Liver (tissue), 9 donors: ENCODE data around the gene FAM156A. TPM values are rescaled to one million over a fixed set of nuclear protein-coding genes. Genes with fewer than 3 reads are reported as not detected.

ENCODE experiments used
- DNase-seq: peaks from one replicate; pipeline ENCODE4 v3.0.0-alpha.2; 2017; ENCODE audit warnings: low spot score
- H3K27ac ChIP-seq, 2 donors: one replicate each; pipeline ENCODE4 v1.7.0; 2013; ENCODE audit warnings: inconsistent platforms in 2 of 2, low read length in 2 of 2, control low read depth in 1 of 2, low read depth in 1 of 2, mild to moderate bottlenecking in 1 of 2
- H3K27me3 ChIP-seq, 4 donors: one replicate each; pipeline versions ENCODE4 v1.6.1 to v1.7.0; 2013; ENCODE audit warnings: low read length in 3 of 4, inconsistent platforms in 1 of 4, mild to moderate bottlenecking in 1 of 4, moderate library complexity in 1 of 4; ENCODE audit not compliant: control insufficient read depth in 4 of 4, insufficient read depth in 4 of 4
- H3K36me3 ChIP-seq, 4 donors: one replicate each; pipeline versions ENCODE4 v1.6.1 to v1.7.0; 2013; ENCODE audit warnings: low read length in 3 of 4, mild to moderate bottlenecking in 3 of 4, low read depth in 1 of 4, moderate library complexity in 1 of 4; ENCODE audit not compliant: control insufficient read depth in 4 of 4, insufficient read depth in 3 of 4
- H3K4me1 ChIP-seq, 4 donors: one replicate each; pipeline versions ENCODE4 v1.6.1 to v1.7.0; 2013; ENCODE audit warnings: low read length in 3 of 4, mild to moderate bottlenecking in 3 of 4, moderate library complexity in 1 of 4; ENCODE audit not compliant: control insufficient read depth in 4 of 4, insufficient read depth in 4 of 4
- H3K4me3 ChIP-seq, 3 donors: one replicate each; pipeline versions ENCODE4 v1.6.1 to v1.7.0; 2013; ENCODE audit warnings: low read length in 3 of 3, control low read depth in 1 of 3, low read depth in 1 of 3, mild to moderate bottlenecking in 1 of 3
- H3K9ac ChIP-seq, 2 donors: one replicate each; pipeline ENCODE4 v1.7.0; 2013; ENCODE audit warnings: low read length in 2 of 2, mild to moderate bottlenecking in 2 of 2, moderate library complexity in 2 of 2, control low read depth in 1 of 2, low read depth in 1 of 2
- H3K9me3 ChIP-seq, 4 donors: one replicate each; pipeline versions ENCODE4 v1.6.1 to v1.7.0; 2013; ENCODE audit warnings: low read length in 3 of 4; ENCODE audit not compliant: control insufficient read depth in 4 of 4
- EGR1 ChIP-seq, 2 donors: IDR thresholded peaks; 2 replicates each; pipeline ENCODE4 v1.6.1; 2016 to 2018; ENCODE audit warnings: antibody characterized with exemption in 2 of 2, low read depth in 2 of 2
- FOXA1 ChIP-seq: IDR thresholded peaks from 2 replicates; pipeline ENCODE4 v1.6.1; 2016; ENCODE audit warnings: antibody characterized with exemption
- FOXA2 ChIP-seq: IDR thresholded peaks from 2 replicates; pipeline ENCODE4 v1.6.1; 2016; ENCODE audit warnings: antibody characterized with exemption
- GABPA ChIP-seq, 2 donors: IDR thresholded peaks in 1 of 2; conservative IDR thresholded peaks in 1 of 2; 2 replicates each; pipeline ENCODE4 v1.6.1; 2016; ENCODE audit warnings: antibody characterized with exemption in 2 of 2, mild to moderate bottlenecking in 1 of 2, moderate library complexity in 1 of 2
- HNF4A ChIP-seq, 2 donors: conservative IDR thresholded peaks; 2 replicates each; pipeline ENCODE4 v1.6.1; 2016; ENCODE audit warnings: antibody characterized with exemption in 2 of 2, mild to moderate bottlenecking in 2 of 2
- HNF4G ChIP-seq: IDR thresholded peaks from 2 replicates; pipeline ENCODE4 v1.6.1; 2016; ENCODE audit warnings: antibody characterized with exemption
- JUND ChIP-seq, 2 donors: IDR thresholded peaks; 2 replicates each; pipeline ENCODE4 v1.6.1; 2016; ENCODE audit warnings: antibody characterized with exemption in 2 of 2
- NR2F2 ChIP-seq: IDR thresholded peaks from 2 replicates; pipeline ENCODE4 v1.6.1; 2016; ENCODE audit warnings: antibody characterized with exemption
- RAD21 ChIP-seq, 2 donors: IDR thresholded peaks; 2 replicates each; pipeline ENCODE4 v1.6.1; 2016; ENCODE audit warnings: antibody characterized with exemption in 2 of 2, mild to moderate bottlenecking in 2 of 2
- RXRA ChIP-seq, 2 donors: IDR thresholded peaks; 2 replicates each; pipeline ENCODE4 v1.6.1; 2017 to 2018; ENCODE audit warnings: antibody characterized with exemption in 2 of 2, mild to moderate bottlenecking in 1 of 2
- TAF1 ChIP-seq: conservative IDR thresholded peaks from 2 replicates; pipeline ENCODE4 v1.6.1; 2016; ENCODE audit warnings: antibody characterized with exemption, mild to moderate bottlenecking
- YY1 ChIP-seq: IDR thresholded peaks from 2 replicates; pipeline ENCODE4 v1.6.1; 2016; ENCODE audit warnings: antibody characterized with exemption, mild to moderate bottlenecking
- WGBS: extraction: QIAGEN DNeasy Blood & Tissue Kit; methylation state at CpG from one replicate; pipeline ENCODE4 v1.1.7; 2013; 5-methylcytosine and 5-hydroxymethylcytosine counted together
- polyA plus RNA-seq, 2 donors: library from polyadenylated mRNA; stranded (reverse) in 1 of 2; unstranded in 1 of 2; fragments of 200-250 nt in 1 of 2; fragments of >200 nt in 1 of 2; fragmentation: Nextera tagmentation in 1 of 2; extraction: Ambion mirVana in 1 of 2; gene quantifications; one replicate each; pipeline versions ENCODE4 v1.2.1 to v1.2.3, GENCODE V29; 2013 to 2015
- total RNA-seq, 2 donors: library from RNA; depleted of rRNA; stranded (reverse); fragments of >200 nt; gene quantifications; one replicate each; pipeline ENCODE4 v1.2.3, GENCODE V29; 2014
- TF ChIP-seq, protein P1 (sequence below): IDR thresholded peaks from 2 replicates; pipeline ENCODE4 v1.6.1; 2016; ENCODE audit warnings: antibody characterized with exemption
- TF ChIP-seq, protein P2 (sequence below): IDR thresholded peaks from 2 replicates; pipeline ENCODE4 v1.6.1; 2016; ENCODE audit warnings: antibody characterized with exemption
- TF ChIP-seq, protein P3 (sequence below): IDR thresholded peaks from 2 replicates; pipeline ENCODE4 v1.6.1; 2016; ENCODE audit warnings: antibody characterized with exemption, mild to moderate bottlenecking
- TF ChIP-seq, protein P4 (sequence below): IDR thresholded peaks from 2 replicates; pipeline ENCODE4 v1.6.1; 2016; ENCODE audit warnings: antibody characterized with exemption
- donor health status: healthy.
- donor health status: healthy.
- donor health status: healthy.
- donor health status: healthy.
- donor health status: healthy.

The FAM156A gene
- total and polyA plus RNA-seq, 4 donors: 2.7 to 12.6 (median 5.9) TPM

DNA sequence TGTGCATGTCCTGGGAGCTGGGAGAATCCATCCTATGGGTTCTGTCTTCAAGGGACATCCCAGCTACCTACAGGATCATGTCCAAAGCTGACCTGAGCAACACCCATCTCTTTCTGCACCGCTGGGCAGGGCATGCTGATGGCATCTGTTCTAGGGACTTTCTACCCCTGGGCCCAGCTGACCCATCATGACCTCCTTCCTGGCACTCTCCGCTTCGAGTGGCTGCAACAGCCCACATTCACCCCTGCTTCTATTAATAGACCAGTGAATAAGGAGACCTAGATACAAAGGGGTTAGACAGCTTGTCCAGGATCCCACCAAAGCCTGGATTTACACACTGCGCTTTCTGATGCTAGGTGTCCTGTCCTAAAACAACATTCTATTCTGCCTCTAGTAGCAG is 45.7 kb upstream of the FAM156A start:
- Histone ChIP-seq H3K27me3 (peaks cover 0 to 11% (median 2%) of the 10 kb centered on the region in 4 donors), H3K9ac (no peak overlapping the region), H3K27ac (no peak overlapping the region), H3K9me3 (no peaks in the 10 kb centered on the region), H3K36me3 (no peaks in the 10 kb centered on the region), H3K4me1 (no peaks in the 10 kb centered on the region), H3K4me3 (no peak overlapping the region)
- DNase-seq: no peak
- WGBS: 71% methylated on average over 4 of the region's 4 CpGs
- no peak for TF ChIP-seq EGR1 (IDR thresholded peaks at IDR 0.05; ENCODE audit: low read depth in 2 of 2)
- no peak for TF ChIP-seq NR2F2
- TF ChIP-seq HNF4A (conservative IDR thresholded peaks at IDR 0.05): no peak
- TF ChIP-seq HNF4G: no peak
- no peak for TF ChIP-seq FOXA1
- no peak for TF ChIP-seq RXRA (IDR thresholded peaks at IDR 0.05)
- TF ChIP-seq, protein P1, sequence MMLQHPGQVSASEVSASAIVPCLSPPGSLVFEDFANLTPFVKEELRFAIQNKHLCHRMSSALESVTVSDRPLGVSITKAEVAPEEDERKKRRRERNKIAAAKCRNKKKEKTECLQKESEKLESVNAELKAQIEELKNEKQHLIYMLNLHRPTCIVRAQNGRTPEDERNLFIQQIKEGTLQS: no peak

DNA sequence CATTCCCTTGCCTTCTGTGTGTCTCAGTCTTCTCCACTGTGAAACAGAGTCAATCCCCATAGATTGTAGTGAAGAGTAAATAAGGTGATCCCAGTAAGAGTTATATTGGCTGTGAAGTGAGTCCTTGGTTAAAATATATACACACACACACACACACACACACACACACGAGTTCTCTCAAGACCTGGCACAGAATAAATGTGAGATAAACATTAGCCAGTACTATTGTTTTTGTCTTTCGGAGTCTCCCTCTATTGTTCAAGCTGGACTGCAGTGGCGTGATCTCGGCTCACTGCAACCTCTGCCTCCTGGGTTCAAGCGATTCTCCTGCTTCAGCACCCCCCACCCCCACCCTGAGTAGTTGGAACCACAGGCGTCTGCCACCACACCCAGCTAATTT is 44.8 kb upstream of the FAM156A start:
- no peak overlapping the region for H3K4me3 ChIP-seq
- TF ChIP-seq HNF4A (conservative IDR thresholded peaks at IDR 0.05): no peak
- TF ChIP-seq, protein P1: no peak
- TF ChIP-seq RAD21 (IDR thresholded peaks at IDR 0.05): no peak
- TF ChIP-seq, protein P2, sequence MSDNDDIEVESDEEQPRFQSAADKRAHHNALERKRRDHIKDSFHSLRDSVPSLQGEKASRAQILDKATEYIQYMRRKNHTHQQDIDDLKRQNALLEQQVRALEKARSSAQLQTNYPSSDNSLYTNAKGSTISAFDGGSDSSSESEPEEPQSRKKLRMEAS: no peak
- TF ChIP-seq, protein P3, sequence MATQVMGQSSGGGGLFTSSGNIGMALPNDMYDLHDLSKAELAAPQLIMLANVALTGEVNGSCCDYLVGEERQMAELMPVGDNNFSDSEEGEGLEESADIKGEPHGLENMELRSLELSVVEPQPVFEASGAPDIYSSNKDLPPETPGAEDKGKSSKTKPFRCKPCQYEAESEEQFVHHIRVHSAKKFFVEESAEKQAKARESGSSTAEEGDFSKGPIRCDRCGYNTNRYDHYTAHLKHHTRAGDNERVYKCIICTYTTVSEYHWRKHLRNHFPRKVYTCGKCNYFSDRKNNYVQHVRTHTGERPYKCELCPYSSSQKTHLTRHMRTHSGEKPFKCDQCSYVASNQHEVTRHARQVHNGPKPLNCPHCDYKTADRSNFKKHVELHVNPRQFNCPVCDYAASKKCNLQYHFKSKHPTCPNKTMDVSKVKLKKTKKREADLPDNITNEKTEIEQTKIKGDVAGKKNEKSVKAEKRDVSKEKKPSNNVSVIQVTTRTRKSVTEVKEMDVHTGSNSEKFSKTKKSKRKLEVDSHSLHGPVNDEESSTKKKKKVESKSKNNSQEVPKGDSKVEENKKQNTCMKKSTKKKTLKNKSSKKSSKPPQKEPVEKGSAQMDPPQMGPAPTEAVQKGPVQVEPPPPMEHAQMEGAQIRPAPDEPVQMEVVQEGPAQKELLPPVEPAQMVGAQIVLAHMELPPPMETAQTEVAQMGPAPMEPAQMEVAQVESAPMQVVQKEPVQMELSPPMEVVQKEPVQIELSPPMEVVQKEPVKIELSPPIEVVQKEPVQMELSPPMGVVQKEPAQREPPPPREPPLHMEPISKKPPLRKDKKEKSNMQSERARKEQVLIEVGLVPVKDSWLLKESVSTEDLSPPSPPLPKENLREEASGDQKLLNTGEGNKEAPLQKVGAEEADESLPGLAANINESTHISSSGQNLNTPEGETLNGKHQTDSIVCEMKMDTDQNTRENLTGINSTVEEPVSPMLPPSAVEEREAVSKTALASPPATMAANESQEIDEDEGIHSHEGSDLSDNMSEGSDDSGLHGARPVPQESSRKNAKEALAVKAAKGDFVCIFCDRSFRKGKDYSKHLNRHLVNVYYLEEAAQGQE: no peak
- no peak for TF ChIP-seq JUND (IDR thresholded peaks at IDR 0.05)
- TF ChIP-seq TAF1: no peak
- TF ChIP-seq GABPA (IDR thresholded peaks at IDR 0.05 in 1 of 2, conservative IDR thresholded peaks at IDR 0.05 in 1 of 2): no peak
- TF ChIP-seq, protein P4, sequence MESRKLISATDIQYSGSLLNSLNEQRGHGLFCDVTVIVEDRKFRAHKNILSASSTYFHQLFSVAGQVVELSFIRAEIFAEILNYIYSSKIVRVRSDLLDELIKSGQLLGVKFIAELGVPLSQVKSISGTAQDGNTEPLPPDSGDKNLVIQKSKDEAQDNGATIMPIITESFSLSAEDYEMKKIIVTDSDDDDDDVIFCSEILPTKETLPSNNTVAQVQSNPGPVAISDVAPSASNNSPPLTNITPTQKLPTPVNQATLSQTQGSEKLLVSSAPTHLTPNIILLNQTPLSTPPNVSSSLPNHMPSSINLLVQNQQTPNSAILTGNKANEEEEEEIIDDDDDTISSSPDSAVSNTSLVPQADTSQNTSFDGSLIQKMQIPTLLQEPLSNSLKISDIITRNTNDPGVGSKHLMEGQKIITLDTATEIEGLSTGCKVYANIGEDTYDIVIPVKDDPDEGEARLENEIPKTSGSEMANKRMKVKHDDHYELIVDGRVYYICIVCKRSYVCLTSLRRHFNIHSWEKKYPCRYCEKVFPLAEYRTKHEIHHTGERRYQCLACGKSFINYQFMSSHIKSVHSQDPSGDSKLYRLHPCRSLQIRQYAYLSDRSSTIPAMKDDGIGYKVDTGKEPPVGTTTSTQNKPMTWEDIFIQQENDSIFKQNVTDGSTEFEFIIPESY: no peak
- no peak for TF ChIP-seq FOXA2
- no peak for TF ChIP-seq YY1
- no peak for TF ChIP-seq RXRA (IDR thresholded peaks at IDR 0.05)
- no peaks in the 10 kb centered on the region for H3K4me1 ChIP-seq
- no peaks in the 10 kb centered on the region for H3K36me3 ChIP-seq
- no peak overlapping the region for H3K27ac ChIP-seq
- no peak for DNase-seq
- no peak overlapping the region for H3K9ac ChIP-seq
- H3K9me3 ChIP-seq: no peaks in the 10 kb centered on the region
- H3K27me3 ChIP-seq: peaks cover 0 to 11% (median 2%) of the 10 kb centered on the region in 4 donors
- WGBS: 57% methylated on average over 6 of the region's 6 CpGs
